Stimulated activated naive CD8-positive, alpha-beta T cell treated with anti-CD3 and anti-CD28 coated beads, Interleukin-15, amount 100 ng/mL, for 72 hours (primary cell): ENCODE data around the gene ZNF625.
A peak's percentile ranks its signal among the peaks of the same experiment; 100 is the strongest.
"Not testable (repeated sequence)": the region's sequence is repeated elsewhere in the genome, so short reads cannot be mapped to it uniquely, and the experiment has no call there.

Experiments
- ATAC-seq: fragments of 150-1000 bp; cut with Tn5 transposase; 2 replicates; pipeline ENCODE4 v1.10.0; 2021; ENCODE audit warnings: mild to moderate bottlenecking, moderate library complexity
- DNase-seq, 2 donors: peaks; one replicate each; pipeline ENCODE4 v3.0.0; 2021 to 2022
- H3K27ac Mint-ChIP-seq, 2 donors: one replicate each; pipeline ENCODE4 v1.8.0; 2022; ENCODE audit warnings: mild to moderate bottlenecking in 2 of 2, mixed read lengths in 2 of 2, moderate library complexity in 2 of 2
- H3K27me3 Mint-ChIP-seq: one replicate; pipeline ENCODE4 v1.8.0; 2022; ENCODE audit warnings: mixed read lengths
- H3K4me1 Mint-ChIP-seq: one replicate; pipeline ENCODE4 v1.8.0; 2022; ENCODE audit warnings: mild to moderate bottlenecking, mixed read lengths
- H3K4me3 Mint-ChIP-seq, 2 donors: one replicate each; pipeline ENCODE4 v1.8.0; 2022; ENCODE audit warnings: mild to moderate bottlenecking in 2 of 2, mixed read lengths in 2 of 2, moderate library complexity in 1 of 2
- H3K9me3 Mint-ChIP-seq, 2 donors: one replicate each; pipeline ENCODE4 v1.8.0; 2022; ENCODE audit warnings: mixed read lengths in 2 of 2

ZNF625 gene

DNA sequence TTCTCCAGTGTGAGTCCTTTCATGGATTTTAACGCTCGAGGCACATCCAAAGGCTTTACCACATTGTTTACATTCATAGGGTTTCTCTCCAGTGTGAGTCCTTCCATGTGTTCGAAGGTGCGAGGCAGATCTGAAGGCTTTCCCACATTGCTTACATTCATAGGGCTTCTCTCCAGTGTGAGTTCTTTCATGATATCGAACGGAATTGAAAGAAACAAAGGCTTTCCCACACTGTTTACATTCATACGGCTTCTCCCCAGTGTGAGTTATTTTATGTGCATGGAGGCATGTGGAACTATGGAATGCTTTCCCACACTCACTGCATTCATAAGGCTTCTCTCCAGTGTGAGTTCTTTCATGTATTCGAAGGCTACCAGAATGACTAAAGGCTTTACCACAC is 11.2 kb downstream of the ZNF625 start:
- ATAC-seq, result no peak
- Mint-ChIP-seq H3K27me3 (no peaks in the 10 kb centered on the region), H3K4me1 (peaks cover 11% of the 10 kb centered on the region), H3K9me3 (peaks cover 19 to 27% of the 10 kb centered on the region in 2 donors), H3K27ac (no peak overlapping the region), H3K4me3 (no peak overlapping the region)
- DNase-seq, result no peak

DNA sequence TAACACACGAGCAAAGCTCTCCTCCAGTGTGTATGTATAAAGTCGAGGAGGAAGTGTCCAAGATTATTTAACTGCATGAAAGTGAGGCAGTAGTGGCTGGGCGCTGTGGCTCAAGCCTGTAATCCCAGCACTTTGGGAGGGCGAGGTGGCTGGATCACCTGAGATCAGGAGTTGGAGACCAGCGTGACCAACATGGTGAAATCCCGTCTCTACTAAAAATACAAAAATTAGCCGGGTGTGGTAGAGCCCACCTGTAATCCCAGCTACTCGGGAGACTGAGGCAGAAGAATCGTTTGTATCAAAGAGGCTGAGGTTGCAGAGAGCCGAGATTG is 15.2 kb downstream of the ZNF625 start:
- DNase-seq (no peak), ATAC-seq (no peak)
- Mint-ChIP-seq H3K27ac (peak overlapping the region in 1 of 2 donors; percentile 81), H3K27me3 (no peaks in the 10 kb centered on the region), H3K4me1 (peaks cover 44% of the 10 kb centered on the region), H3K4me3 (peak overlapping the region; percentile 95 to 97), H3K9me3 (peaks cover 19 to 22% of the 10 kb centered on the region in 2 donors)

DNA sequence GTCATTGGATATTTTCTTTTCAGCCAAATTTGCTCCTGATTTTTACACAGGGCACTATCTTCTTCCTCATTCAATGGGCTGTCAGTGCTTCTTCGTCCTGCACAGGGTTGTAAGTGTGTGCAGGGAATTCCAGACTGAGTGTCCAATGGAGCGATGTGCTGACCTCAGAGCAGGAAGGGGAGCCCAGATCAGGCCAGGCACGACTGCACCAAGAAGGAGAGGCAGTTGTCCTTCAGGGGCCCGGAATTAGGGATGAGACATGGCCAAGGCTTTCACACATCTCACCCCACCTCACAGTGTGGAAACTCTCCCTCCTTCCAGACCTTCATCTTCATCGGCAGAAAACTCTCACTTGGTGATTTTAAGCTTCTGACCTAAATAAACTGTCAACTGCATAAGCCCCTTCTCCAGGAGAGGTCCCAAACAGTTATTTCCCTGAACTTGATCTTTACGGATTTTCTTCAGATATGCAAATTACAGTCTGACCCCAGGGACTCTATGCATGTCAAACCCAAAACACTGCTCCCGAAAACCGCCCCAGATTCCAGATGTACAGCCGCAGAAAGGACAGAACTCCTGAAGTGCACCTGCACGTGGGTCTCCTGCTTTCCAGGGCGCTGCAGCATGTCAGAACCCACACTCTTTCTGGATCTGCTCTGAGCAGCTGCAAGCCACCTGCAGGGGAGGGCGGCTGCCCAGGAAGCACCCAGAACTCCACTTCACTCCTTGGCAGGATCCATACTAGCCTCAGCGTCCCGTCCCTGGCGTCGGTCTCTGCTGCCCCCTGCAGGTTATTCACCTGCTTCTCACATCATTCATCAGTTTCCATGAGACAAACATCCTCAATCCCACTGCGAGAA is 15.8 kb downstream of the ZNF625 start:
- DNase-seq, result peak; percentile 79 to 83
- peak overlapping the region in 1 of 2 donors; percentile 81 for H3K27ac Mint-ChIP-seq
- H3K4me3 Mint-ChIP-seq, result peak overlapping the region; percentile 95 to 97
- peaks cover 13 to 16% of the 10 kb centered on the region in 2 donors for H3K9me3 Mint-ChIP-seq
- peak; percentile 77 for ATAC-seq
- H3K27me3 Mint-ChIP-seq, result no peaks in the 10 kb centered on the region
- H3K4me1 Mint-ChIP-seq, result peaks cover 44% of the 10 kb centered on the region

DNA sequence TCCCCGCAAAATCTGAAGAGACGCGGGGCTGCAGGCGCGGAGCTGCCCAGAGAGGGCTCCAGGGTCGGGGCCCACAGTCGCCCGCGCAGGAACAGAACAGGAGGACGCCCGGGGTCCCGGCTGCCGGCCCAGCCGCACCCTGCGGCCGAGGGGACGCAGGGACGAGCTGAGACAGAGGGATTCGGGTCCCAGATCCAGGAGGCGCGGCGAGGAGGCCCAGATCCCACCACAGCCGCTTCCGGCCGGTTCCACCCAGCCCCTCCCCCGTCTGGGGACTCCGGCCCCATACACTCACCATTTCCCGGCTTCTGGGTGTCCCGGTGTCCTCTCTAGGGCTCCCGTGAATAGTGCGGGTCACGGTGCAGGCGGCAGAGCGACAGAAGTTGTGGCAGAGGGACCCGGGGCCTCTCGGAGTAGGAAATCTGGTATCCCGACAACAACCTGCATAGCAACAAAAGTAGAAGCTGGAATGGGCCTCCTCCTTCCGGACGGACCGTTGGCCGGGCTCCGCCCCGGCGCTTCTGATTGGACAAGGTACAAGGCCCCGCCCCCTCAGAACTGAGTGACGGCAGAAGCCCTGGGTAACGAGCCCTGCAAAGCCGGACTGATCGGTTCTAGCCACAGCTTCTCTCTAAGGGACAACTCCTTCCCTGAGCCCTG is 16.5 kb downstream of the ZNF625 start, which contains the start of gene ZNF20:
Gene ZNF20 (minus strand): TSS at position 466 of the 660 bp plus-strand sequence. CDS start 168 bp downstream, at position 298.
- ATAC-seq, result peak; percentile 93
- H3K27me3 Mint-ChIP-seq, result no peaks in the 10 kb centered on the region
- H3K9me3 Mint-ChIP-seq, result peaks cover 6 to 8% of the 10 kb centered on the region in 2 donors
- peaks cover 44% of the 10 kb centered on the region for H3K4me1 Mint-ChIP-seq
- peak within 1 kb of the TSS; percentile 81 for H3K27ac Mint-ChIP-seq
- peak; percentile 86 to 90 for DNase-seq
- H3K4me3 Mint-ChIP-seq, result peak within 1 kb of the TSS; percentile 95 to 97

DNA sequence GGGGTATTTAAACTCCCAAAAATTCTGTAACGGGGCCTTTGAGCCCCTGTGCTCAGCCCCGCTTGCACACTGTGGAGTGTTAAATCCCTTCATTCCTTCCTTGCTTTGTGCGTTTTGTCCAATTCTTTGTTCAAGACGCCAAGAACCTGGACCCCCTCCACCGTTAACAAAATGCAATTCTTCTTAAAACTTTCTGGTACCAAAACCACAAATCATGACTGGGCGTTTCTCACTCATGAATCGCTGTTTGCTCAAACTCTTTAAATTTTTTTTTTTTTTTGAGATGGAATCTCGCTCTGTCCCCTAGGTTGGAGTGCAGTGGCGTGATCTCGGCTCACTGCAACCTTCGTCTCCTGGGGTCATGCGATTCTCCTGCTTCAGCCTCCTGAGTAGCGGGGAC is 17.3 kb downstream of the ZNF625 start:
- H3K27ac Mint-ChIP-seq, result peak overlapping the region in 1 of 2 donors; percentile 74
- DNase-seq (no peak), ATAC-seq (no peak)
- peaks cover 44% of the 10 kb centered on the region for H3K4me1 Mint-ChIP-seq
- no peaks in the 10 kb centered on the region for H3K27me3 Mint-ChIP-seq
- peak overlapping the region; percentile 95 to 97 for H3K4me3 Mint-ChIP-seq
- H3K9me3 Mint-ChIP-seq, result peaks cover 6 to 7% of the 10 kb centered on the region in 2 donors

DNA sequence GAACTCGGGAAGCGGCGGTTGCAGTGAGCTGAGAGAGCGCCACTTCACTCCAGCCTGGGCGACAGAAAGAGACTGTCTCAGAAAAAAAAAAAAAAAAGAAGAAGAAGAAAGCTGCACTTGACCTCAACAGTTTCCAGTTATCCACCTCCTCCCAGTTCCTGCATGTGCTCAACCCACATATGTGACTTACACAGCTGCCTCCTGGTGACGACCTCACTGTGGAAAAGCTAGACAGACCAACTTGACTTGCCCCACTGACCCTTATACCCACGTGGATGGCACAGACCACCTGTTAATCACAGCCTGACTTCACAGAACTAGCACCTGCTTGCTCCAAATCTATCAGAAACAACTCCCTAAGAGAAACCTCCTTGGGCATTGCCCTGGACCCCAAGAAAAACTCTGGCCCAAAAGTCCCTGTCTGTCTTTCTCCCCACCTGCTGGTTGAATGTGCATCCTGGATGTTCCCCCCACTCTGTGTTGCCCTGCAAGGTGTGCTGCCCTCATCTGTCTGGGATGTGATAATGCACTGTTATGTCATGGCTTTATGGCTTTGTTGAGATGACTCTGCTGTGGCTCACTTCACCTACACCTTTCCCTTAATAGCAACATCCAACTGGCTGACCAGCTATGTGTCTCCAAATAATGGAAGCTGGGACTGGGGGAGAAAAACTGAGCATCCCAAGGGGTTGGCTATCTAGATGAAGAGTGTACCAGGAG is 19.2 kb downstream of the ZNF625 start:
- peak in 1 of 2 donors; percentile 33 for DNase-seq
- peak; percentile 50 for ATAC-seq
- Mint-ChIP-seq H3K4me1 (peaks cover 44% of the 10 kb centered on the region), H3K27ac (no peak overlapping the region), H3K4me3 (no peak overlapping the region), H3K27me3 (no peaks in the 10 kb centered on the region), H3K9me3 (peaks cover 14 to 23% of the 10 kb centered on the region in 2 donors)

DNA sequence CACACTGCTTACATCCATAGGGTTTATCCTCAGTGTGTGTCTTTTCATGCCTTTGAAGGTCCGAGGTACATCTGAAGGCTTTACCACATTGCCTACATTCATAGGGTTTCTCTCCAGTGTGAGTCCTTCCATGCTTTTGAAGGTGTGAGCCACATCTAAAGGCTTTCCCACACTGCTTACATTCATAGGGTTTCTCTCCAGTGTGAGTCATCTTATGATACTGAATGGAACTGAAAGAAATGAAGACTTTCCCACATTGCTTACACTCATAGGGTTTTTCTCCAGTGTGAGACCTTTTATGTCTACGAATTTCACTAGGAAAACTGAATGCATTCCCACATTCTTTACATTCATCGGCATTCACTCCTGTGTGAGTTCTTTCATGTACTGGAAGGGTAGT is 23.5 kb downstream of the ZNF625 start:
- H3K9me3 Mint-ChIP-seq, result peaks cover 31 to 43% of the 10 kb centered on the region in 2 donors
- ATAC-seq (no peak), DNase-seq (no peak)
- no peak overlapping the region for H3K27ac Mint-ChIP-seq
- peaks cover 15% of the 10 kb centered on the region for H3K4me1 Mint-ChIP-seq
- H3K27me3 Mint-ChIP-seq, result no peaks in the 10 kb centered on the region
- no peak overlapping the region for H3K4me3 Mint-ChIP-seq

DNA sequence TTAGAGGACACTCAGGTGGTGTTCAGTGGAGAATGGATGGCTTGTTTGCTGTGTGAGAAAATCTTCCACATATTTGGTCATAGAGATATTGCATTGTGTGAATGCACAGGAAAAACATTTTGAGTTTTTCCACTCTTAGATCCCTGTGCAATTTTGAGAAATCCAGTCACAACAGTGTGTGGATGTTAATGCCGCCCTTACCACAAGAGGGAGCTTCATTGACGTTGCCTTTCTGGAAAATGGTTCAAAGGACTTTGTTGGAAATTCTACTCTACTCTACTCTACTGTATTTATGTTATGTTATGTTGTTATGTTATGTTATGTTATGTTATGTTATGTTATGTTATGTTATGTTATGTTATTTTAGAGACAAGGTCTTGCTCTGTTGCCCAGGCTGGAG is 29.8 kb downstream of the ZNF625 start:
- DNase-seq (no peak), ATAC-seq (no peak)
- no peak overlapping the region for H3K27ac Mint-ChIP-seq
- peaks cover 13 to 15% of the 10 kb centered on the region in 2 donors for H3K9me3 Mint-ChIP-seq
- H3K27me3 Mint-ChIP-seq, result no peaks in the 10 kb centered on the region
- H3K4me1 Mint-ChIP-seq, result no peaks in the 10 kb centered on the region
- no peak overlapping the region for H3K4me3 Mint-ChIP-seq

DNA sequence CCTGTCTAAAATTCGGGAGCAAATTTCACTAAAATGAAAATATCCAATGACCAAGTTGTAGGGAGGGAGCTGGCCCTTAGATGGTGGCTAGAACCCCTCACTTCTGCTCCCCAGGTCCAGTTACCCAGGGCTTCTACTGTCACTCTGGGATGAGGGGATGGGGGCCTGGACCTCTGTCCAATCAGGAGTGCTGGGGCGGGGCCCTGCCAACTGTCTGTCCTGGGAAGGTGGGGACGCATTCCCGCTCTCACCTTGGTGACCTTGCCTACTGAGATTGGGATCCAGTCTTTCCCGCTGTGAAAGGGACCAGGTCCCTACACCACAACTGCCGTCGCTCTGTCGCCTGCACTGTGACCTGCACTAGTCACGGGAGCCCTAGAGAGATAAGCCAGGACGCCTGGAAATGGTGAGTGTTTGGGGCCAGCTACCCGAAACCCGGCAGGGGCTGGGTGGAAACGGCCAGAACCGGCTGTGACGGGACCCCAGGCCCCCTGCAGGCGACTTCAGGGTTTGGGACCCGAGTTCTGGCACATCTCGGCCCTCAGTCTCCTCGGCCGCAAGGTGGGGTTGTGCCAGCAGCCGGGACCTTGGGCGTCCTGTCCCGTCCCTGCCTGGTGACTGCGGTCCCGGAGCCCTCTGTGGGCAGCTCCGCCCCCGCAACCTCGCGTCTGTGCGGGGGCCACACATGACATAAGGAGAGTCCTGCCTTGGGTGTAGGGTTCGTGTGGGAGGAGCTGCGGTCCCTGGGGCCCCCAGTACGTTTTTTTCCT is 39.1 kb downstream of the ZNF625 start:
- ATAC-seq, result no peak
- DNase-seq, result no peak
- Mint-ChIP-seq H3K27ac (no peak overlapping the region), H3K4me1 (peaks cover 7% of the 10 kb centered on the region), H3K4me3 (no peak overlapping the region), H3K9me3 (peaks cover 9 to 10% of the 10 kb centered on the region in 2 donors), H3K27me3 (no peaks in the 10 kb centered on the region)

DNA sequence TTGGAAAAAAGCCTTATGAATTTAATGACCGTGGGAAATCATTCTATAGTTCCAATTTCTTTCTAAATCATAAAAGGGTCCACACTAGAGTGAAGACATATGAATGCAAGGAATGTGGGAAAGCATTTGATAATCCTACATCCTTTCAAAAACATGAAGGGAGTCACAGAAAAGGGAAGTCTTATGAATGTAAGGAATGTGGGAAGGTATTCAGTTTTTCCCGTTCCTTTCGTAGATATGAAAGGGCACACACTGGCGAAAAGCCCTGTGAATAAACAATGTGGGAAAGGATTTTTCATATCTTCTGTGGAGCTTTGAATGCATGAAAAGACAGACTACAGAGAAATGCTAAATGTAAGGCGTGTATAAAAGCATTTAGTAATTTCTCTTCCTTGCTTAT is 43.4 kb downstream of the ZNF625 start:
- no peak for ATAC-seq
- DNase-seq, result no peak
- Mint-ChIP-seq H3K4me1 (peaks cover 12% of the 10 kb centered on the region), H3K9me3 (peaks cover 9 to 23% of the 10 kb centered on the region in 2 donors), H3K4me3 (no peak overlapping the region), H3K27ac (no peak overlapping the region), H3K27me3 (no peaks in the 10 kb centered on the region)

DNA sequence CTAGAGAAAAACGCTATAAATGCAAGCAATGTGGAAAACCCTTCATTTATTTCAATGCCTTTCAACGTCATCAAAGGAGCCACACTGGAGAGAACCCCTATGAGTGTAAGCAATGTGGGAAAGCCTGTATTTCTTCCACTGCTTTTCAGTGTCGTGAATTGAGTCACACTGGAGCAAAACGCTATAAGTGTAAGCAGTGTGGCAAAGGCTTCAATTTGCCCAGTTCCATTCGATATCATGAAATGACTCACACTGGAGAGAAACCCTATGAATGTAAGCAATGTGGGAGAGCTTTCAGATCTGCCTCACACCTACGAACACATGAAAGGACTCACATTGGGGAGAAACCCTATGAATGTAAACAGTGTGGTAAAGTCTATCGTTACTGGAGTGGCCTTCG is 43.8 kb downstream of the ZNF625 start:
- H3K27me3 Mint-ChIP-seq, result no peaks in the 10 kb centered on the region
- H3K9me3 Mint-ChIP-seq, result peaks cover 9 to 23% of the 10 kb centered on the region in 2 donors
- H3K4me3 Mint-ChIP-seq, result no peak overlapping the region
- ATAC-seq (peak; percentile 96), DNase-seq (peak in 1 of 2 donors; percentile 52)
- peaks cover 12% of the 10 kb centered on the region for H3K4me1 Mint-ChIP-seq
- H3K27ac Mint-ChIP-seq, result no peak overlapping the region

DNA sequence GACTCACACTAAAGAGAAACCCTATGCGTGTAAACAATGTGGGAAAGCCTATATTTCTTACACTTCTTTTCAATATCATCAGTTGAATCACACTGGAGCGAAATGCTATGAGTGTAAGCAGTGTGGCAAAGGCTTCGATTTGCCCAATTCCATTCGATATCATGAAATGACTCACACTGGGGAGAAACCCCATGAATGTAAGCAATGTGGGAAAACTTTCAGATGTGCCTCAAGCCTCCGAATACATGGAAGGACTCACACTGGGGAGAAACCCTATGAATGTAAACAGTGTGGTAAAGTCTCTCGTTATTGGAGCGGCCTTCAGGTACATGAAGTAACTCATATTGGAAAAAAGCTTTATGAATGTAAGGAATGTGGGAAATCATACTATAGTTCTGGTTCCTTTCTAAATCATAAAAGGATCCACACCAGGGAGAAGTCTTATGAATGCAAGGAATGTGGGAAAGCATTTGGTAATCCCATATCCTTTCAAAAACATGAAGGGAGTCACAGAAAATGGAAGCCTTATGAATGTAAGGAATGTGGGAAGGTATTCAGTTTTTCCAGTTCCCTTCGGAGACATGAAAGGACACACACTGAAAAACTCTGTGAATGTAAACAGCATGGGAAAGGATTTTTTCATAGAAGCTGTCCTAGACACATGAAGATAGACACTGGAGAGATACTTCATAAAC is 44.4 kb downstream of the ZNF625 start:
- Mint-ChIP-seq H3K9me3 (peaks cover 9 to 23% of the 10 kb centered on the region in 2 donors), H3K27ac (no peak overlapping the region), H3K4me1 (peaks cover 12% of the 10 kb centered on the region), H3K4me3 (peak overlapping the region in 1 of 2 donors; percentile 23), H3K27me3 (no peaks in the 10 kb centered on the region)
- DNase-seq, result no peak
- no peak for ATAC-seq

DNA sequence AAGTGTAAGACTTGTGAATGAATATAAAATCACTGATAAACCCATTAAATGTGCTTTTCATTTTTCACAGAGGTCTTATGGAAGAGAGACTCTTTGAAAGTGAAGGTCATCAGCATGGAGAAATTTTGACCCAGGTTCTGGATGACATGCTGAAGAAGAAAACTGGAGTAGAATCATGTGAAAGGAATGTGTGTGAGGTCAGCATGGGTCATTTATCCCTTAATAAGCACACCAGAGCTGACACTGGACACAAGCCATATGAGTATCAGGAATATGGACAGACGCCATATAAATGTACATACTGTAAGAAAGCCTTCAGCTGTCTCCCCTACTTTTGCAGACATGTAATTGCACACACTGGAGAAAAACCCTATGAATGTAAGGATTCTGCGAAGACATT is 45.4 kb downstream of the ZNF625 start:
- DNase-seq (no peak), ATAC-seq (no peak)
- peaks cover 12% of the 10 kb centered on the region for H3K4me1 Mint-ChIP-seq
- H3K27me3 Mint-ChIP-seq, result no peaks in the 10 kb centered on the region
- H3K27ac Mint-ChIP-seq, result no peak overlapping the region
- no peak overlapping the region for H3K4me3 Mint-ChIP-seq
- peaks cover 9 to 23% of the 10 kb centered on the region in 2 donors for H3K9me3 Mint-ChIP-seq

DNA sequence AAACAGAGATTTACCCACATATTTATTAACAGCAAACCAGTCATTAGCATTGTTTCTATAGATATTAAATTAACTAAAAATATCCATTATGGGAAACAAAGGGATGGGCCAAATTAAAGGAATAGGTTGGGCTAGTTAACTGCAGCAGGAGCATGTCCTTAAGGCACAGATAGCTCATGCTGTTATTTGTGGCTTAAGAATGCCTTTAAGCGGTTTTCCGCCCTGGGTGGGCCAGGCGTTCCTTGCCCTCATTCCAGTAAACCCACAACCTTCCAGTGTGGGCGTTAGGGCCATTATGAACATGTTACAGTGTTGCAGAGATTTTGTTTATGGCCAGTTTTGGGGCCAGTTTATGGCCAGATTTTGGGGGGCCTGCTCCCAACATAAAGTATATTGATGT is 52.6 kb downstream of the ZNF625 start:
- H3K4me1 Mint-ChIP-seq, ATAC-seq, H3K9me3 Mint-ChIP-seq, H3K27ac Mint-ChIP-seq, DNase-seq, H3K27me3 Mint-ChIP-seq, H3K4me3 Mint-ChIP-seq: not testable (repeated sequence)
